HCT116 (cell line): ENCODE measurements around the gene GPC5. TPM values are rescaled to one million over a fixed set of nuclear protein-coding genes. Genes with fewer than 3 reads are reported as not detected.

Source experiments
- ATAC-seq: fragments of 200-7000 bp; cut with Tn5 transposase; 2 replicates; pipeline ENCODE4 v1.9.1; 2020; ENCODE audit warnings: mild to moderate bottlenecking, moderate library complexity
- BruUV-seq: library from RNA; stranded (reverse); fragments of 400-500 nt; replicated peaks from 2 replicates; lab custom pipeline; 2021; lab: Mats Ljungman, UMichigan
- CTCF ChIA-PET: fragments of 300-600 bp; sonication (Branson Sonifier 250); formaldehyde crosslinking; loops from one replicate; lab custom pipeline; 2021; ENCODE audit warnings: antibody characterized with exemption; lab: Charles Lee
- POLR2A ChIA-PET: fragments of 300-600, 350-600 bp; sonication (Branson Sonifier 250); formaldehyde crosslinking; loops from one replicate; lab custom pipeline; 2021; ENCODE audit warnings: antibody characterized with exemption; lab: Charles Lee
- RAD21 ChIA-PET, 2 experiments: fragments of 300-600 bp; sonication (Branson Sonifier 250); formaldehyde crosslinking; loops; one replicate each; lab custom pipeline; 2023; ENCODE audit warnings: low total read pairs in 2 of 2; ENCODE audit not compliant: uncharacterized antibody in 2 of 2, unreplicated experiment in 2 of 2, low non-redundant PET in 1 of 2; lab: Charles Lee
- DNase-seq: peaks from one replicate; pipeline ENCODE4 v3.0.0-alpha.2; 2010; ENCODE audit warnings: low read depth, low spot score
- H2AFZ ChIP-seq: fragments of 200-600 bp; shearing (Covaris generic), sonication (generic); 2 replicates; pipeline ENCODE4 v1.6.1; 2017; ENCODE audit warnings: low read depth, mixed run types, mixed read lengths, antibody characterized with exemption, low read length; ENCODE audit not compliant: poor library complexity, severe bottlenecking
- H3K27ac ChIP-seq: 2 replicates; pipeline ENCODE4 v1.5.1; 2012; ENCODE audit warnings: low read depth, low read length
- H3K27me3 ChIP-seq: fragments of 200-600 bp; sonication (generic); 2 replicates; pipeline ENCODE4 v1.6.1; 2016; ENCODE audit warnings: mixed run types, low read length, mixed read lengths; ENCODE audit not compliant: insufficient read depth
- H3K36me3 ChIP-seq, 2 experiments: fragments of 200-500 bp in 1 of 2; fragments of 200-600 bp in 1 of 2; sonication (Bioruptor generic) in 1 of 2; sonication (generic) in 1 of 2; 2 replicates each; pipeline versions ENCODE4 v1.5.1 to v1.6.1; 2014 to 2016; ENCODE audit warnings: low read length in 2 of 2, inconsistent platforms in 1 of 2, mixed read lengths in 1 of 2, mixed run types in 1 of 2; ENCODE audit not compliant: insufficient read depth in 2 of 2, control insufficient read depth in 1 of 2
- H3K4me1 ChIP-seq, 2 experiments: fragments of 200-600 bp in 1 of 2; sonication (generic) in 1 of 2; 2 replicates each; pipeline versions ENCODE4 v1.5.1 to v1.6.1; 2012 to 2017; ENCODE audit warnings: low read length in 2 of 2, inconsistent platforms in 1 of 2, mild to moderate bottlenecking in 1 of 2, mixed read lengths in 1 of 2, mixed run types in 1 of 2, moderate library complexity in 1 of 2; ENCODE audit not compliant: insufficient read depth in 2 of 2, control insufficient read depth in 1 of 2
- H3K4me2 ChIP-seq: fragments of 200-600 bp; sonication (generic); 2 replicates; pipeline ENCODE4 v1.6.1; 2017; ENCODE audit warnings: mixed run types, low read length, mixed read lengths
- H3K4me3 ChIP-seq, 2 experiments: fragments of 200-600 bp in 1 of 2; sonication (generic) in 1 of 2; replicated peaks in 1 of 2; 2 replicates each; pipeline ENCODE4 v1.5.1; 2011 to 2016; ENCODE audit warnings: low read length in 2 of 2, control low read depth in 1 of 2, low read depth in 1 of 2, mild to moderate bottlenecking in 1 of 2, mixed read lengths in 1 of 2, mixed run types in 1 of 2
- H3K79me2 ChIP-seq: fragments of 200-600 bp; sonication (generic); 2 replicates; pipeline ENCODE4 v1.6.1; 2017; ENCODE audit warnings: mild to moderate bottlenecking, mixed run types, low read length, moderate library complexity, mixed read lengths; ENCODE audit not compliant: insufficient read depth
- H3K9ac ChIP-seq: fragments of 200-600 bp; sonication (generic); 2 replicates; pipeline ENCODE4 v1.6.1; 2016; ENCODE audit warnings: low read length, mixed read lengths
- H3K9me2 ChIP-seq: fragments of 200-600 bp; sonication (generic), shearing (Covaris generic); 2 replicates; pipeline ENCODE4 v1.6.1; 2017; ENCODE audit warnings: mixed run types, mild to moderate bottlenecking, moderate library complexity; ENCODE audit not compliant: insufficient read depth
- H3K9me3 ChIP-seq, 2 experiments: fragments of 200-500 bp in 1 of 2; fragments of 200-600 bp in 1 of 2; sonication (Bioruptor generic) in 1 of 2; sonication (generic) in 1 of 2; 2 replicates each; pipeline ENCODE4 v1.6.1; 2014 to 2017; ENCODE audit warnings: low read length in 2 of 2, mixed read lengths in 2 of 2, inconsistent platforms in 1 of 2, low read depth in 1 of 2, mild to moderate bottlenecking in 1 of 2, mixed run types in 1 of 2, moderate library complexity in 1 of 2; ENCODE audit not compliant: control insufficient read depth in 1 of 2, insufficient read depth in 1 of 2
- H4K20me1 ChIP-seq: fragments of 200-600 bp; sonication (generic), shearing (Covaris generic); 2 replicates; pipeline ENCODE4 v1.6.1; 2017; ENCODE audit warnings: mixed run types, mild to moderate bottlenecking, moderate library complexity; ENCODE audit not compliant: insufficient read depth
- EGR1 ChIP-seq: IDR thresholded peaks from 2 replicates; pipeline ENCODE4 v1.6.1; 2012; ENCODE audit warnings: low read depth
- ELF1 ChIP-seq: IDR thresholded peaks from 2 replicates; pipeline ENCODE4 v1.6.1; 2012; ENCODE audit warnings: low read depth, borderline replicate concordance
- EZH2 ChIP-seq: fragments of 200-600 bp; sonication (generic); IDR thresholded peaks from 2 replicates; pipeline ENCODE4 v1.6.1; 2017; ENCODE audit warnings: antibody characterized with exemption, mixed run types
- FOSL1 ChIP-seq: IDR thresholded peaks from 2 replicates; pipeline ENCODE4 v1.6.1; 2012; ENCODE audit warnings: low read depth
- POLR2AphosphoS5 ChIP-seq: IDR thresholded peaks from 2 replicates; pipeline ENCODE4 v1.6.1; 2011; ENCODE audit warnings: mild to moderate bottlenecking, low read depth, low read length, moderate library complexity
- RAD21 ChIP-seq: IDR thresholded peaks from 2 replicates; pipeline ENCODE4 v1.6.1; 2012; ENCODE audit warnings: low read depth, mild to moderate bottlenecking
- SIN3A ChIP-seq: IDR thresholded peaks from 2 replicates; pipeline ENCODE4 v1.6.1; 2012; ENCODE audit warnings: low read depth
- SP1 ChIP-seq: IDR thresholded peaks from 2 replicates; pipeline ENCODE4 v1.6.1; 2012; ENCODE audit warnings: low read depth
- SRF ChIP-seq: IDR thresholded peaks from 2 replicates; pipeline ENCODE4 v1.6.1; 2012; ENCODE audit warnings: low read depth
- TCF7L2 ChIP-seq: IDR thresholded peaks from 2 replicates; pipeline ENCODE4 v1.7.0; 2011; ENCODE audit warnings: borderline replicate concordance, inconsistent platforms; ENCODE audit not compliant: insufficient read depth, insufficient read length; ENCODE audit errors: extremely low read depth
- YY1 ChIP-seq: IDR thresholded peaks from 2 replicates; pipeline ENCODE4 v1.6.1; 2011; ENCODE audit warnings: low read length, low read depth, moderate library complexity, mild to moderate bottlenecking; ENCODE audit not compliant: insufficient replicate concordance; ENCODE audit errors: extremely low read depth
- ZNF274 ChIP-seq: fragments of 200-500 bp; sonication (Bioruptor generic); IDR thresholded peaks from 2 replicates; pipeline ENCODE4 v1.6.1; 2014; ENCODE audit warnings: mild to moderate bottlenecking, low read depth, low read length, inconsistent platforms
- intact Hi-C: fragments of 100-400 bp; cut with micrococcal nuclease; formaldehyde crosslinking; loops from 2 replicates; pipeline ENCODE4 v1.10.0; 2022
- total RNA-seq: library from RNA; stranded (reverse); gene quantifications from one replicate; pipeline ENCODE4 v1.2.1, GENCODE V29; 2021; ENCODE audit not compliant: unreplicated experiment
- TF ChIP-seq, protein P1 (sequence below): IDR thresholded peaks from 2 replicates; pipeline ENCODE4 v1.6.1; 2012; ENCODE audit warnings: low read depth
- TF ChIP-seq, protein P2 (sequence below): IDR thresholded peaks from 2 replicates; pipeline ENCODE4 v1.6.1; 2012

Gene GPC5
- total RNA-seq, 1 experiment from 2014 or later: not detected

DNA sequence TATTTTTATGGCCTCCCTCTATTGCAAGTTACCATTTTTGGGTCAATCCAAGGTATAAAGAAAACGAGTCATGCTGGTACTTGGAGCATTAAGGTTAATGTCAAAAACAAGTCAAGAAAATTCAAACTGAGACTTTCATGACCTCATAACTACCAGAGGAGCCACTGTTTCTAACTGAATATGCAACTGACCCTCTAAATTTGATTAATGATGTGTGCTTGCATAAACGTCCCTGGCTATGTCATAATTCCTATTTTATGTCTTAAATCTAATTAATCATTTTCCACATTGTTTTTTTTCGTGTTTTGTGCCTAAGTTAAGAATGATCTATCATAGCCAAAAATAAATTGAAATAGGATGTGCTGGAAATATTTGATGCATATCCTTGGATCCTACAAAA, 1431.5 kb downstream of the GPC5 start:
- CTCF ChIA-PET: no interaction called here

DNA sequence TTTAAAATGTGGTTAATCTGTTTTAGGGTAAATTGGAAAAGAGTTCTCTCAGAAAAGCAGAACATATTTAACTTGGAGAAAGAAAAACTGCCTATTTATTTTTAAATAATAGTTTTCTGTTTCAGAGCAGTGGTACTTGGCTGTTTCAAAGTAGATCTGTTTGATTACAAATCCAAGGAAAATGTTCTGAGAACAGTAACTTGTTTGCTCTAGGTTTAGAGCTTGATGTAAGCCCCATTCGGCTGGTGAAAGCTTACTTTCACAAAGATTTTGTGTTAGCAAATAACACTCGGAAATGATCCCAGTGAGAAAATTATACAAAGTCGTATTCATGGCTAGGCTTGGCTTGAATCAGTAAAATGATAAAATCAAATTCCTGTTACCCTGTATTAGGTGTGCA, 1432.4 kb downstream of the GPC5 start:
- TF ChIP-seq RAD21: no peak
- no peak for TF ChIP-seq SP1
- no peak for TF ChIP-seq SIN3A
- no peak for TF ChIP-seq ZNF274
- TF ChIP-seq, protein P1, sequence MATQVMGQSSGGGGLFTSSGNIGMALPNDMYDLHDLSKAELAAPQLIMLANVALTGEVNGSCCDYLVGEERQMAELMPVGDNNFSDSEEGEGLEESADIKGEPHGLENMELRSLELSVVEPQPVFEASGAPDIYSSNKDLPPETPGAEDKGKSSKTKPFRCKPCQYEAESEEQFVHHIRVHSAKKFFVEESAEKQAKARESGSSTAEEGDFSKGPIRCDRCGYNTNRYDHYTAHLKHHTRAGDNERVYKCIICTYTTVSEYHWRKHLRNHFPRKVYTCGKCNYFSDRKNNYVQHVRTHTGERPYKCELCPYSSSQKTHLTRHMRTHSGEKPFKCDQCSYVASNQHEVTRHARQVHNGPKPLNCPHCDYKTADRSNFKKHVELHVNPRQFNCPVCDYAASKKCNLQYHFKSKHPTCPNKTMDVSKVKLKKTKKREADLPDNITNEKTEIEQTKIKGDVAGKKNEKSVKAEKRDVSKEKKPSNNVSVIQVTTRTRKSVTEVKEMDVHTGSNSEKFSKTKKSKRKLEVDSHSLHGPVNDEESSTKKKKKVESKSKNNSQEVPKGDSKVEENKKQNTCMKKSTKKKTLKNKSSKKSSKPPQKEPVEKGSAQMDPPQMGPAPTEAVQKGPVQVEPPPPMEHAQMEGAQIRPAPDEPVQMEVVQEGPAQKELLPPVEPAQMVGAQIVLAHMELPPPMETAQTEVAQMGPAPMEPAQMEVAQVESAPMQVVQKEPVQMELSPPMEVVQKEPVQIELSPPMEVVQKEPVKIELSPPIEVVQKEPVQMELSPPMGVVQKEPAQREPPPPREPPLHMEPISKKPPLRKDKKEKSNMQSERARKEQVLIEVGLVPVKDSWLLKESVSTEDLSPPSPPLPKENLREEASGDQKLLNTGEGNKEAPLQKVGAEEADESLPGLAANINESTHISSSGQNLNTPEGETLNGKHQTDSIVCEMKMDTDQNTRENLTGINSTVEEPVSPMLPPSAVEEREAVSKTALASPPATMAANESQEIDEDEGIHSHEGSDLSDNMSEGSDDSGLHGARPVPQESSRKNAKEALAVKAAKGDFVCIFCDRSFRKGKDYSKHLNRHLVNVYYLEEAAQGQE: no peak
- no peak for TF ChIP-seq POLR2AphosphoS5
- TF ChIP-seq, protein P2, sequence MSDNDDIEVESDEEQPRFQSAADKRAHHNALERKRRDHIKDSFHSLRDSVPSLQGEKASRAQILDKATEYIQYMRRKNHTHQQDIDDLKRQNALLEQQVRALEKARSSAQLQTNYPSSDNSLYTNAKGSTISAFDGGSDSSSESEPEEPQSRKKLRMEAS: no peak
- no peak for TF ChIP-seq EGR1
- no peak for TF ChIP-seq TCF7L2
- TF ChIP-seq FOSL1: no peak
- H3K79me2 ChIP-seq: no peaks in the 10 kb centered on the region
- H2AFZ ChIP-seq: no peak overlapping the region
- H3K4me2 ChIP-seq: no peak overlapping the region
- no peak for DNase-seq
- H3K27ac ChIP-seq: no peak overlapping the region
- no peak for ATAC-seq
- H3K4me1 ChIP-seq: no peaks in the 10 kb centered on the region
- no peaks in the 10 kb centered on the region for H3K36me3 ChIP-seq
- peaks cover 7 to 29% of the 10 kb centered on the region in 2 experiments; a peak in 2 of 4 replicates for H3K9me3 ChIP-seq
- no peak overlapping the region for H3K9ac ChIP-seq
- ChIA-PET CTCF (no interaction called here), POLR2A (no interaction called here), RAD21 (no interaction called here)
- no peaks in the 10 kb centered on the region for H4K20me1 ChIP-seq
- intact Hi-C loops: no loop called here
- H3K4me3 ChIP-seq: no peak overlapping the region
- H3K27me3 ChIP-seq: no peaks in the 10 kb centered on the region
- no TSS peak for BruUV-seq
- H3K9me2 ChIP-seq: no peaks in the 10 kb centered on the region

More for the DNA sequence above, 1431.5 kb downstream of the GPC5 start:
- H2AFZ ChIP-seq: no peak overlapping the region
- no peak overlapping the region for H3K9ac ChIP-seq
- POLR2A ChIA-PET: no interaction called here
- H3K79me2 ChIP-seq: no peaks in the 10 kb centered on the region
- no peaks in the 10 kb centered on the region for H3K36me3 ChIP-seq
- no peaks in the 10 kb centered on the region for H4K20me1 ChIP-seq
- H3K4me2 ChIP-seq: no peak overlapping the region
- no peak for ATAC-seq
- no peaks in the 10 kb centered on the region for H3K4me1 ChIP-seq
- RAD21 ChIA-PET: no interaction called here
- no peak for DNase-seq
- intact Hi-C loops: no loop called here
- no peak overlapping the region for H3K4me3 ChIP-seq
- H3K9me3 ChIP-seq: peaks cover 9 to 35% of the 10 kb centered on the region in 2 experiments; a peak in 2 of 4 replicates
- no TSS peak for BruUV-seq
- H3K9me2 ChIP-seq: no peaks in the 10 kb centered on the region
- no peak overlapping the region for H3K27ac ChIP-seq
- no peak for TF ChIP-seq ELF1
- TF ChIP-seq TCF7L2: no peak
- TF ChIP-seq SP1: no peak
- TF ChIP-seq SRF: no peak
- TF ChIP-seq POLR2AphosphoS5: no peak
- TF ChIP-seq YY1: no peak
- no peak for TF ChIP-seq EZH2
- H3K27me3 ChIP-seq: no peaks in the 10 kb centered on the region
